EL (cell line): ENCODE results near the gene C11orf21.
A peak's percentile ranks its signal among the peaks of the same experiment; 100 is the strongest.

Experiments used
- DNase-seq: peaks from one replicate; pipeline ENCODE4 v3.0.0-alpha.2; 2016

The C11orf21 gene

DNA sequence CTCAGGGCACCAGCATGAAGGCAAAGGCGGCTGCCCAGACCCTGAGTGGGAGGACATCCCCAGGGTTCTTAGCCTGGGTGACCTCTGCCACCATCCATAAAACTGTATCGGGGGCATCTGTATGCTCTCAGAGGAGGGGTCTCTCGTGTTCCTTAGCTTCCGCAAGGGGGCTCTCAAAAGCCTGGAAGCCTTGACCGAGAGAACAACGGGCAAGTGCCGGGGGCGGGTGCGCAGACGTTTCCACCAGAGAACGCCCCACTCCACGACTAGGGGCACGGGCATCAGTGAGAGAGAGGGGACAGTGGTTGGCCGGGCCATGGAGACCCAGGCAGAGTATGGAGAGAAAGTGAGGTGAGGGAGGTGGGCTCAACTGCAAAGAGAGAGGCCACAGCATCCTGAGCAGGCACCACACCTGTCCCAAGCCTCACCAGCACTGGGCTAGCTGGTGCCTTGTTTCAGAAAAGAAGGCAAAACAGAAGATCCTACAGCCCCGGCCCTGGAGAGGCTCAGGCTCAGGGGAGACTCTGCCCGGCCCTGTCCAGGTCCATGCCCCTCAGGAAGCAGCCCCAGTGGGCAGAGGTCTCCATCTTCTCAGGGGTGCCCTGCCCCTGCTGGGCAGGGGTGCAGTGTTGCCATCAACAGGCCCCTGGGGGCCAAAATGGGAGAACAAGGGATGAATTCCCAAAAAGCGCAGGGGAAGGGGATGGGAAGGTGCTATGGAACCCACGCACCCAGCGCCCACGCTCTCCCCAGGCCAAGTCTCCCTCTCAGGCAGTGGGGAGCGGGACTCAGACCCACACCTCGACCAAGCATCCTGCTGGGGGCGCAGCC lies 6.0 kb upstream of the C11orf21 start:
- no peak for DNase-seq

- DNase-seq: peak; percentile 22
Measured at GRCh38 chr11:2306877-2307500, 5.3 kb upstream of the C11orf21 start.

GRCh38 chr11:2306452-2306823 lies 4.7 kb upstream of the C11orf21 start:
- peak; percentile 78 for DNase-seq

DNA sequence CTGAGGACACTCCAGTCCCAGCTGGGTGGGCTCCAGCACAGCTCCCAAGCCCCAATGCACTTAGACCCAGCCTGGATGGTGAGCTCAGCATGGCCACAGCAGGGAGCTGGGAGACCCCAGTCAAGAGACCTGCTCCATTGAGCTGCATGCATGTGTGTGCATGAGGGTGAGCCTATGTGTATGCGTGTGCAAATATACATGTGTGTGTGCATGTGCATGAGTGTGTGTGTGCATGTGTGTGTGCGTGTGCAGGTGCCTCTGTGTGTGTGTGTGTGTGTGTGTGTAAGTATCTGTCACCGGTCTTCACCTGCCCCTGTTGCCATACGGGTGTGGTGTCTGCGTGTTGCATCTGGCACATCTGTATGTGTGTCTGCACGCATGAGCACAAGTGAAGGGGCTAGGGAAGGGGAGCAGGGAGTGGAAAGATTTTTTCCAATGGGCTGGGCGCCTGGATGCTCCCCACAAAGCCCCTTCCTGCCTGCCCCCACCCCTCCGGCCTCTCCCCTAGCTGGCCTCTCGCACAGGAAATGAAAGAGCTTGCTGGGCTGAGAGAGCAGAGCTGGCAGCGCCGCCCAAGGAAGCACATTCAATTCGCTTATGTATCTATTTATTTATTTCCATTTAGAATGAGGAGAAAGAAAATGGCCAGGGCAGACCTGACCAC lies 4.2 kb upstream of the C11orf21 start:
- DNase-seq: peak; percentile 40

- DNase-seq: peak; percentile 66
Measured at GRCh38 chr11:2305140-2305778, 3.5 kb upstream of the C11orf21 start.

GRCh38 chr11:2304506-2305139 lies 2.9 kb upstream of the C11orf21 start:
- DNase-seq: no peak

- no peak for DNase-seq
Measured at GRCh38 chr11:2303627-2304505, 2.1 kb upstream of the C11orf21 start.

DNA sequence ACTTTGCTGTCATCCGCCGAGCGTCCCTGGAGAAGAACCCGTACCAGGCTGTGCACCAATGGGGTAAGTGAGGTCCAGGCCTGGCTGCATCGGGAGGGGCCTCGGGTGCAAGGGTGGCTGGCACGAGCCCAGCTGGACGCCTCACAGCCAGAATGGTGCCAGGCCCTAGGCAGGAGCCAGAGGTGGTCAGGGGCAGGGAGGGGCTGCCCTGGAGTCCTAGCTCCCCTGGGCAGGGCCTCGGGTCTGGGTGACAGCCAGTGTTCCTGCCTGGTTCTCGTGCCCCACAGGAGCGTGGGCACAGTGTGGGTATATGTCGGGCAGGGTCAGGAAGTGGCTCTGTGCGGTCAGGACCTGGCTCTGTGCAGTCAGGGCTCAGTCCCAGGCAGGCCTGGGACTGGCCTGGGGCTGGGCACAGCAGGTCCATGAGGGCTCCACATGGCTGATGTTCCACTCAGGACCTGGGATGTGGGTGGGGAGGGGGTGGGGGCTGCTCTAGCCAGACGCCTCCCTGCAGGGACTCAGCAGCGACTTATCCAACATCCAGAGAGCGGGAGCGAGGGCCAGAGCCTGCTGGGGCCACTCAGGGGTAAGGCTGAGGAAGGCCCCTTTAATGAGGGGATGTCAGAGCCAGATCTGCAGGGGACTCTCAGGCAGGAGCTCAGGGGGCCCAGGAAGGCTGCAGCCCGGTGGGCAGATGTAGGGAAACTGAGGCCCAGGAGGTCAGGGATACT lies 1.3 kb upstream of the C11orf21 start:
- no peak for DNase-seq

DNA sequence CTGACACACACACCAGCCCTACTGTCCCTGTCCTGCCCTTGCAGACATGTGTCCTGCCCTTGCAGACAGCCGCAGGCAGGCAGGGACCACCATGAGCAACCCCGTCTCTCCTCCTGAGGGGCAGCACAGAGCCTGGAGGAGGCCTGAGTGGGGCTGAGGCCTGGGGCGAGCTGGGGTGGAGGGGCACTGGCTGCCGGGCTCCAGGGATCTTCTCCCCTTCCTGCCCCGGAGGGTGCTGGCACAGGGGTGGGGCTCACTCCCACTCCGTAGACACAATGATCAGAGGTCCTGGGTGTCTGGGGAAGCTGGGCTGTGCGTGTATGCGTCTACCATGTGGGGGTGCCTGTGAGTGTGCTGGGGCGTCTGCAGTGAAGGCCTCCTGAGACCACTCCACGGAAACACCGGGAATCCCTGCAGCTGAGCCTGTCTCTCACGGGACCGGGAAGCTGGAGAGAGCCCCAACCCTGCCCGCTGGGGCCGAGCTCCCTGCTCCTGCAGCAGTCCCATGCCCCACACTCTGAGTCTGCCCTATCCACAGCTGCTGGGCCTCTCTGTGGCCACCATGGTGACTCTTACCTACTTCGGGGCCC lies 683 bp upstream of the C11orf21 start:
- no peak for DNase-seq

GRCh38 chr11:2300936-2301630 lies 635 bp downstream of the C11orf21 start:
- no peak for DNase-seq

- no peak for DNase-seq
Measured at GRCh38 chr11:2300290-2300935, 1.3 kb downstream of the C11orf21 start.

GRCh38 chr11:2299773-2300172 lies 1.9 kb downstream of the C11orf21 start:
- DNase-seq: no peak

DNA sequence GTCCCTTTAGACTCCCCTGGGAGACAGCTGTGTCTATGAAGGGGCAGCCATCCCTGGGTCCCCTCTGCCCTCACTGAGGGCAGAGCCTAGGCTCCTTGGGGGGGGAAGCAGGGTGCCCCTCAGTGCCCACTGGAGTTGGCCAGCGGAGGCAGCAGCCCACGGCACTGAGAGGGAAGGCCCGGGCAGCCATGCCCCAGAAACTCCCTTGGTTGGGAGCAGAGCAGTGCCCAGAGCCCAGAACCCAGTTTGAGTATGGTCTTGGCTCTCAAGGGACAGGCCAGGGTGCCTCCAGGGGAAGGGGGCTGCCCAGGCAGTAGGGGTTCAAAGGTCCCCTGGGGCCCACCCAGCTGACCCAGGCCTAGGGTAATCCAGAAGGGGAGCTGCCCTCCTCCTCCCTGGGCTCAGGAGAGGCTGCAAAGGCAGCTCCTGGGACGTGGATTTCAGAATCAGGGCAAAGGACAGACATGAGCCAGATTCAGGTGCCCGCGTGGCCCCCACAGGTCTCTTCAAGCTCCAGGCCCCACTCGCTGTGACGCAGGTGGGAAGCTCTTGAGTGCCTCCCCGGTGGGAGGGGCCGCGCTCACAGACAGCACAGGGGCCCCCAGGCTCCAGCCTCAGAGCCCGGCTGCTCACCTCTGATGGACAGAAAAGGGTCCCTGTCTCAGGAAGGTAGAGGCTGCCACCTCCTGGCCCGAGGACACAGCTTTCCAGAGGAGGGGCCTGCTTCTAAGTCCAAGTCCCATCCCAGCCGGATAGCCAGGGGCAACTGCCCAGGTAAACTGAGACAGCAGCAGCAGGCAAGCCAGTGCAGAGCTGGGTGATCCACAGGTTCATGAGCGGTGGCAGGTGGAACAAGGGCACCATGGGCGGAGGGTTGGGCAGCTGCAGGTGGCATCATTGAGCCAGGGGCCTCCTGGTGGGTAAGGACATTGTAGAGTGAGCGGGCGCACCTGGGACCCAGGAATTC lies 2.6 kb downstream of the C11orf21 start:
- DNase-seq: no peak

DNA sequence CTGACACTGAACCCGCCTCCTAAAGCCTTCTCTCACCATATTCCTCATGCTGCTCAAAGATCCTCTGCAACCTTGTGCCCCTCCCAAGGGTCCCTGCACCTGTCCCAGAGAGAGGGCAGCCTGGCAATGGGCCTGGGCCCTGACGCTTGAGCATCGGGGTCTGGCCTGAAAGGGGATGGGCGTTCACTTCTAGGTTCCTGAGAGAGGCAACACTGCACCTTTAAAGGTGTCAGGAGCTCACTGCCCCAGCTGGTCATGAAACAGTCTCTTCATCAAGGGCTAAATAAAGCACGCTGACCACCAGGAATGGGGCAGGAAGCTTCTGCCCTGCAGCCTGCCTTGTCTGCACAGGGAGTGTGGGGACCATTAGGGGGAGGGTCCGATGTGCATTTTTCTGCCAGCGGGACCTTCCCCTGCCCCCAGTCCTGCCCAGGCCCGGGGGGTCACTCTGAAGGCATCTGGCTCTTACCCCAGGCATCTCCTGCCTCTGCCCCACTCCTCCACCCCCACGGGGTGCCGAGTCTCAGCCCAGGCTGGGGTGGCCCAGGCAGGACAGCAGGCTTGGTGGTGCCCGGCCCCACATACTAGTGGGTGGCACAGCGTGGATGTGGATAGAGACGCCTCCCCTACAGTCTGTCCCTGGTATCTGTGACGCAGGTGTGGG lies 3.5 kb downstream of the C11orf21 start:
- DNase-seq: no peak

DNA sequence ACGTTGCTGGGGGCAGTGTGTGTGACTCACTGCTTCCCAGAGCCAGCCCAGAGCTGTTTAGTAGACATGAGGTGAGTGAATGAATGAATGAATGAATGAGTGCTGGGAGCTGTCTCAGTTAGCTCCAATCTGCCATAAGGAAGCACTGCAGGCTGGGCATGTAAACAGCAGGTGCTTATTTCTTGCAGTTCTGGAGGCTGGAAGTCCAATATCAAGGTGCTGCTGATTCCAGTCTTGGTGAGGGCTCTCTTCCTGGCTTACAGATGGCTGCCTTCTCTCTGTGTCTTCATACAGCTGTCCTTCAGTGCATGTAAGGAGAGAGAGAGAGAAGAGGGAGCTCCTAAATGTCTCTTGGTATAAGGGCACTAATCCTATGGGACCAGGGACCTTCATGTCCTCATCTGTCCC lies 4.1 kb downstream of the C11orf21 start:
- DNase-seq: no peak

DNA sequence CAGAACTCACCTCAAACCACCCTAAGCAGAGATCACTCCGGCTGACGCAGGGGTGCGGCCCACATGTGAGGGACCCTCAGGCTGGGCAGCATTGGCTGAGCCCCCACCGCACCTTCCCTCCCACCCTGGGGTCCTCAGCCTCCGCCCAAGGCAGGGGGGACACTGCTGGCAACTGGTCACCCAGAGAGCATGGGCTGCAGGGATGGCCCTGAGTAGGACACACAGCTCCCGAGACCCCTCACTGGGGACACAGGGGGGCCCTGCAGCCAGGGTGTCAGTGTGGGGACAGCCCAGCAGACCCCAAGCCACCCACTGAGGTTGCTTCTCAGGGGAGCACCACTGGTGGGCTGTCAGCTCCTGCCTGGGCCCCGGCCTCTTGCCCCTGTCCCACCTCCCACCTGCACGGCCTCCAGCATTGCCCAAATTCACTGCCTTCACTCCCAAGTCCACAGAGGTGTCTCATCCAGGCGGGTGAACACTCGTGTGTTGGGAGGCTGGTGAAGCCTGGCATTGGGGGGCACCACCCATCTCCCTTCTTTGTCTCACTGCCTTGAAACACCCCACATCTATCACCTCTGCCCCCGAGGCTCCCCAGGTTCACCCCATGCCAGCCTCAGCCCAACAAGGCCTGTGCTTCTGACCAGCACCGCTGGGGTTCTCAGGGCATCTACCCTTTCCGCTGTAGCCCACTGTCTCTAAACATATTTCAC lies 4.7 kb downstream of the C11orf21 start:
- DNase-seq: no peak
